Liver (tissue), 3 donors: ENCODE results near the gene LHPP.

Source experiments
- CTCF ChIP-seq: fragments of 150-350 bp; IDR thresholded peaks from 2 replicates; pipeline ENCODE4 v1.5.1; 2017; ENCODE audit warnings: improper control_type of control experiment, low read depth, low read length; ENCODE audit not compliant: missing input control
- EGR1 ChIP-seq, 2 donors: IDR thresholded peaks; 2 replicates each; pipeline ENCODE4 v1.6.1; 2016 to 2018; ENCODE audit warnings: antibody characterized with exemption in 2 of 2, low read depth in 2 of 2
- FOXA1 ChIP-seq: IDR thresholded peaks from 2 replicates; pipeline ENCODE4 v1.6.1; 2016; ENCODE audit warnings: antibody characterized with exemption
- GABPA ChIP-seq, 2 donors: IDR thresholded peaks in 1 of 2; conservative IDR thresholded peaks in 1 of 2; 2 replicates each; pipeline ENCODE4 v1.6.1; 2016; ENCODE audit warnings: antibody characterized with exemption in 2 of 2, mild to moderate bottlenecking in 1 of 2, moderate library complexity in 1 of 2
- JUND ChIP-seq, 2 donors: IDR thresholded peaks; 2 replicates each; pipeline ENCODE4 v1.6.1; 2016; ENCODE audit warnings: antibody characterized with exemption in 2 of 2
- MAX ChIP-seq: IDR thresholded peaks from 2 replicates; pipeline ENCODE4 v1.6.1; 2016; ENCODE audit warnings: antibody characterized with exemption
- NR2F2 ChIP-seq: IDR thresholded peaks from 2 replicates; pipeline ENCODE4 v1.6.1; 2016; ENCODE audit warnings: antibody characterized with exemption
- RAD21 ChIP-seq, 2 donors: IDR thresholded peaks; 2 replicates each; pipeline ENCODE4 v1.6.1; 2016; ENCODE audit warnings: antibody characterized with exemption in 2 of 2, mild to moderate bottlenecking in 2 of 2
- REST ChIP-seq: IDR thresholded peaks from 2 replicates; pipeline ENCODE4 v1.6.1; 2016; ENCODE audit warnings: antibody characterized with exemption, mild to moderate bottlenecking
- RXRA ChIP-seq, 2 donors: IDR thresholded peaks; 2 replicates each; pipeline ENCODE4 v1.6.1; 2017 to 2018; ENCODE audit warnings: antibody characterized with exemption in 2 of 2, mild to moderate bottlenecking in 1 of 2
- SP1 ChIP-seq: IDR thresholded peaks from 2 replicates; pipeline ENCODE4 v1.6.1; 2018; ENCODE audit warnings: antibody characterized with exemption, mild to moderate bottlenecking
- TAF1 ChIP-seq: conservative IDR thresholded peaks from 2 replicates; pipeline ENCODE4 v1.6.1; 2016; ENCODE audit warnings: antibody characterized with exemption, mild to moderate bottlenecking
- YY1 ChIP-seq: IDR thresholded peaks from 2 replicates; pipeline ENCODE4 v1.6.1; 2016; ENCODE audit warnings: antibody characterized with exemption, mild to moderate bottlenecking
- donor health status: healthy.
- donor health status: healthy.

GRCh38 chr10:124430077-124430476 is 31.5 kb upstream of the LHPP start:
- TF ChIP-seq MAX (no peak), CTCF (no peak), REST (no peak), TAF1 (no peak), YY1 (no peak), RAD21 (IDR thresholded peaks at IDR 0.05) (no peak), RXRA (IDR thresholded peaks at IDR 0.05) (no peak), SP1 (no peak), JUND (IDR thresholded peaks at IDR 0.05) (no peak), NR2F2 (no peak), EGR1 (IDR thresholded peaks at IDR 0.05; ENCODE audit: low read depth in 2 of 2) (no peak), FOXA1 (no peak), GABPA (IDR thresholded peaks at IDR 0.05 in 1 of 2, conservative IDR thresholded peaks at IDR 0.05 in 1 of 2) (no peak)
